Stimulated activated CD4-positive, alpha-beta T cell treated with anti-CD3 and anti-CD28 coated beads, Interleukin-15, amount 100 ng/mL, for 48 hours (primary cell): ENCODE data around the gene ZBTB2.
"Not testable (repeated sequence)": the region's sequence is repeated elsewhere in the genome, so short reads cannot be mapped to it uniquely, and the experiment has no call there.

ENCODE experiments used
- DNase-seq, 2 donors: peaks; one replicate each; pipeline ENCODE4 v3.0.0-alpha.2; 2020; ENCODE audit warnings: low read depth in 2 of 2

The ZBTB2 gene

GRCh38 chr6:151402228-151402627 is 10.9 kb upstream of the ZBTB2 start:
- no peak for DNase-seq

GRCh38 chr6:151400473-151400872 is 9.1 kb upstream of the ZBTB2 start:
- DNase-seq: no peak

- no peak for DNase-seq
Observed at GRCh38 chr6:151399679-151400078, 8.3 kb upstream of the ZBTB2 start.

GRCh38 chr6:151393410-151393809 is 2.1 kb upstream of the ZBTB2 start:
- no peak for DNase-seq

- DNase-seq: no peak
Observed at GRCh38 chr6:151392427-151392826, 1.1 kb upstream of the ZBTB2 start.

- DNase-seq: peak; percentile 58 to 72
Observed at GRCh38 chr6:151390851-151391470, 398 bp downstream of the ZBTB2 start.

GRCh38 chr6:151390276-151390850 is 996 bp downstream of the ZBTB2 start:
- DNase-seq: peak; percentile 96 to 97

- DNase-seq: no peak
Observed at GRCh38 chr6:151389618-151390275, 1.6 kb downstream of the ZBTB2 start.

GRCh38 chr6:151388997-151389617 is 2.3 kb downstream of the ZBTB2 start:
- no peak for DNase-seq

- no peak for DNase-seq
Observed at GRCh38 chr6:151388236-151388635, 3.1 kb downstream of the ZBTB2 start.

- DNase-seq: no peak
Observed at GRCh38 chr6:151387175-151387970, 4.0 kb downstream of the ZBTB2 start.

GRCh38 chr6:151385177-151385576 is 6.2 kb downstream of the ZBTB2 start:
- no peak for DNase-seq

- DNase-seq: no peak
Observed at GRCh38 chr6:151384151-151384550, 7.2 kb downstream of the ZBTB2 start.

GRCh38 chr6:151382631-151383030 is 8.7 kb downstream of the ZBTB2 start:
- DNase-seq: not testable (repeated sequence)

GRCh38 chr6:151381722-151382121 is 9.6 kb downstream of the ZBTB2 start:
- no peak for DNase-seq

- DNase-seq: no peak
Observed at GRCh38 chr6:151380848-151381205, 10.5 kb downstream of the ZBTB2 start.

GRCh38 chr6:151379933-151380847 is 11.2 kb downstream of the ZBTB2 start:
- no peak for DNase-seq

- DNase-seq: no peak
Observed at GRCh38 chr6:151377095-151377494, 14.3 kb downstream of the ZBTB2 start.

- no peak for DNase-seq
Observed at GRCh38 chr6:151376440-151376839, 14.9 kb downstream of the ZBTB2 start.

- no peak for DNase-seq
Observed at GRCh38 chr6:151375833-151376232, 15.5 kb downstream of the ZBTB2 start.
